Measurements from ENCODE around the gene PPP1R11.
A peak's percentile ranks its signal among the peaks of the same experiment; 100 is the strongest.
"Not testable (repeated sequence)": the region's sequence is repeated elsewhere in the genome, so short reads cannot be mapped to it uniquely, and the experiment has no call there.

PPP1R11 gene

DNA sequence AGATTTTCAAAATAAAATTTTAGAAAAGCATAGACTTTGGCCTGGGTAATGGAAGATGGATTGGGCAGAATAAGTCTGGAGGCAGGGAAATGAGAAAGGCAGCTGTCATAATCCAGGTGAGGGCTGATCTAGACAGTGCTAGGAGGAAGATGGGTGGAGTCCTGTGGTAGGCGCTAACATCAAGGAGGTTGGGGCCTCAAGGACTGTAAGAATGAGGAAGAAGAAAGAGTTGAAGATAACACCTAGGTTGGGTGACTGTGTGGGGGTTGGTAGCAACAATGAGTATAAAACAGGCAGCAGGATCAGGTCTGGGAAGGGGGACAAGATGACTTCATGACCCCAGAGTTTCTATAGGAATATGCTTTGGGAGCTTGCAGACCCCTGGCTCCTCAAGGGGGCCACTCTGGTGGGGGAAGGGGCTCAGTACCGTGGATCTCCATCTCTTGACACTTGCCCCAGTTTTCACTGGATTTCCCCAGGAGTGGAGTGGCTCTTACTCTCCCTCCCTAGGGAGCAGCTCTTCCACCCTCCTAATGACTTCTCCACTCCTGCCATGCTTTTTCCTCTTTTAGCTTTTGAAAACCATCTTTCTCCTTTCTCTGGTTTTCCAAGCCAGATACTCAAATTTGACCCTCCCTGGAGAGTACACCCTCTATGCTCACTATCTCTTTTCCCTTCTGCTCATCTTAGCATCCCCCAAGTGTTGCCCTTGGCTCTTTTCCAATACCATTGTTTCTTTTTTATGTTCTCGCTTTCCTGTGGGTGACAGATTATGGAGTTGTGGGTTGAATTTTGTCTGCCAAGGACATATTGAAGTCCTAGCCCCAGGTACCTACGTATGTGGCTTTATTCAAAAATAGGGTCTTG, 31.1 kb downstream of the PPP1R11 start:
- DNase-seq (ENCODE audit: low read depth, low spot score), result no peak

DNA sequence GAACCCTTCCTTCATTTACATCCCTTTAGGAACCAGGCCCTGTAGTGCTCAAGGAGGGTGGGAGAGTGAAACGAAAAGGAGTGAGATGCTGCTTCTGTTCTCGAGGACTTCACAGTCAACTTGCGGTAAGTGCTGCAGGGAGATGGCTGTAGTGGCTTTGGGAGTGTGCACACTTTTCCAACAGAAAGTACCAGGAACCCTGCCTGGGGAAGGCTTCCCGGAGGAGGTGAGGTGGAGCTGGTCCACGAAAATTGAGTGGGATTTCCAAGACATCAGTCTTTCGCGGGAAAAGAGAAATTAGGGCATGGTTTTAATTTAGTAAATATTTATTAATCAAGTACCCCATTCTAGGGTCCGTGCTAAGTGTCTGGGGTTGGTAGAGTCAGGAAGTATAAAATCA, 33.2 kb downstream of the PPP1R11 start:
- DNase-seq (ENCODE audit: low read depth, low spot score), result no peak

DNA sequence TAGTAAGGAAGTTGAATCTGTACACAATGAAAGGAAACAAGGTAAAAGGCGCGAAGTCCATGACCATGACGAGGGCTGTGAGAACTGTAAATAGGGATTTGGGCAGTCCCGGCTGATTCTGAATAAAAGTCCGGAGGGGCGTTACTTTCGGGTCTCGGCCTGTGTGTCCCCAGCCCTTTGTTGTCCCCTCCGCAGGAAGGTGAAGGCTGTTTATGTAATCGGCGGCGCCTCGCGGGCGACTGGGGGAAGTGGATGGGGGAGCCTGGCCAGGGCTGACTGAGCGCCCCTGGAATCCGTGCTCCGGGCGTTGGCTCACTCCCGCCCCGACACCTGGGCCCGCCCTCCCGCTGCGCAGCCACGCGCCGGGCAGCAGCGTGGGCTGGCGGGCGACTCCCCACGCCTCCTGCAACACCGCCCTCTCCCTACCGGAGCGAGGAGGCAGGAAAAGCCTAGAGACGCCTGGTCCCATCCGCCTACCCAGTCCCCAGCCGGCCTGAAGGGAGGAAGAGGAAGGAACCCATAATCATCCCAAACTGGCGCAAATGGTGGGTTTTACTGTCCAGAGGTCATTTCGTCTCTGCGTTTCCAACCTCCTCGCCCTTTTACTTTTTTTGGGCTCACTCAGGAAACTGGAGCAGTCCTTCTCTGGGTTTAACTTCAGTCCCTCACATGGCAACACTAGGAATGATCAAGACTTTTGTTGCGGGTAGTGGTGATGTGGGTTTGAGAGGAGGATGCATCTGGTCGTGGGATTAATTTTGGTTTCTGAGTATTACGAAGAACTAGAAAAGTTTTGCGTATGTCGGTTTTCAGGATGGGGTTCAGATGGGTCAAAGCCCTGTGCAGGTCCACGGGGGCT, 33.8 kb downstream of the PPP1R11 start:
- no peak for DNase-seq (ENCODE audit: low read depth, low spot score)

DNA sequence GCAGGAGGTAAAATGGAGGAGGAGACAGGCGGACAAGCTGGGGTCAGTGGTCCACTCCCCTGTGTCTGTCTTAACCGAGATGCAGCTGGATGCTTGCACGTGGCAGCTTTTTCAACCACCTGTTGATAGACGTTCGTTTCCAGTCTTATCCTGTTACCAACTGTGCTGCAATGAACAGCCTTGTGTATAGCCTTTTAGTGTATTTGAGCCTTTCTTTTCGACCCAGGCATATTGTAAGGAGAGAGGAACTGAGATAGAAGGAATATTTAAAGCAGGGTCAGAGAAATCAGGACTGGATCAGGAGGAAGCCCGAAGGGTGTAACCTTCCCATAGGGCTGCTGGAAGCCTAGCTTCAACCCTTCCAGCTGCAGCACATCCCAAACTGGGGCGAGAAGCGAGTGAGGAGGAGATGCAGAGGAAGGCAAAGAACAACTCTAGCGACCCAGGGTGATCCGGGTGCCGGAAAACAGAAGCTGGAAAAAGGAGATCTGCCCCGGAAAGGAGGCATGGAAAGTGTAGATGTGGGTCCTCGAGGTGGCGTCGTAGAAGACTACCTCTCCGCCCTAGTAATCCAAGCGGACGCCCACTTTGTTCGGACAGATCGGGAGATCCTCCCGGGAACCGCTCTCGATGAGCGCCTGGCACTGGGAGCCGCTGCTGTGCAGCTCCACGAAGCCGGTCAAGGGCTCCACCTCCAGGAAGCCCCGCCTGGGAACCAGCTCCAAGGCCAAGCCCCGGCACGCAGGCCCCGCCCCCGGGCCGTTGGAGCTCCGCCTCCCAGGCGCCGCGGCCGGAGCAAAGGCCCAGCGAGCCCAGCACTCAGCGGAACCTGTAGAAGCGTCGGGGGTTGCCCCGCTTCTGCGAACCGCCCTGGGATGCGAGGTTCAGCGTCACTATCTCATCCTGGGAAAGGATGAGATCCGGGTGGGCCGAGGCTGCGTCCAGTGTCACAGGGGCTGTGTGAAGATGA, 34.7 kb downstream of the PPP1R11 start:
- DNase-seq (ENCODE audit: low read depth, low spot score), result peak; percentile 26

DNA sequence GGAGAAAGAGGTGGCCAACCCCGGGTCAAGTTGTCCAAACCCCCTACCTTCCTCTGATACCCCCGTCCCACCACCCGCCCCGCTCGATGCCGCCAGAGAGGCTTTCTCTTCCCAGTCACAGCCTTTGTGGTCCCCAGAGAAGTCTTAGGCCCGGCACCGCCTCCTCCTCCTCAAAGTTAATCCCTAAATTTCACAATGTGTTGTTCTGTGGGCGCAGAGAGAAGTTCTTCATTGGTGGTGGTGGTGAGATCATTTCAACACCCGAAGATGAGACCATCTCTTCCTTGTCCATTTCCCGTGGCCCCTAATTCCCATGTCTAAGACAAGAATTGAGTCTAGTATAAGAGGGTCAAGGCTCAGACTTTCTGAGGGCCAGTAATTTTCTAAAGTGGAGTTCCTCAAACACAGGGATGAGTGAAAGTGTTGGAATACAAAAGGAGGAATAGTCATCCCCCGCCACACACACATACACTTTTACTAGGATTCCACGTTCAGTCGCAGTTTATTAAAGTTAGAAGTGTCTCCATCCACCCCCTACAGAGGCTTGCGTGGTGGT, 35.5 kb downstream of the PPP1R11 start:
- DNase-seq (ENCODE audit: low read depth, low spot score), result no peak

DNA sequence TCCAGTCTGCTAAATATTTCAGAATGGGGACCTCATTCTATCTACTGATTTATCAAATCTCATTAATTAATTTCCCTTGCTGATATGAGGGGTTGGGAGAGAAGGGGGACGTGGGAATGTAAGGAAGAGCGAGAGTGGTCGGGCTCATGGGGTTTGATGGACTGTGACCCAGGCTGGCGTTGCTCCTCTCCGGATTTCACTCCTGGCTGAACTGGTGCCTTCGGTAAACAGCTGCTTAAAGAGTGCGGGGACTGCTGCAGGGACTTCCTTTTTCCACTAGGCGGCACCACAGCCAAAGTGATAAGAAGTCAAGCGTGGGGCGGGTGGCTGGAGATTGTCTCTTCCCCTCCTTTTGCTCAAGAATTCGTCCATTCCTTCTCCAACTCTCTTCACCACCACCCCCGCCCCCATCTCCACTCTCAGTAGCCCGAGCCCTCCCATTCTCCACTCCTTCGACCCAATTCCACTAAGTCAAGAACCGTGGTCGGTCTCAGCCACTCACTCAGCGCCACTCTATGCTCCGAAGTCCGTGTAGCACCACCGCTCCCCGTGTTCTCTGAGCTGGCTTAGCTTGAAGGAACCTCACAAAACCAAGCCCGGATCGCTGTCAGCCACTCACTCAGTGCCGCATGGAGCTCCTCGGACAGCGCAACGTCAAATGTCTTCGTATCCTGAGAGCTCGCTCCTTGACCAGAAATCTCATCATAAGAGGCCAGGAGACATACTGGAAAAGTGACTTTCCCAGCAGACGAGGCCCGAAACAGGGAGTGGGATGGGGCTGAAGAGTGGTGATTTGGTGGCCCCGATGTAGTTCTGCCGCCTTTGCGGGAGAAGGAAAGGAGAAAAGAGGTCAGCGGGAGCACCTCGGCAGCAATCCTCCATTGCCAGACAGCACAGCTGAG, 36.2 kb downstream of the PPP1R11 start:
- peak; percentile 67 for DNase-seq (ENCODE audit: low read depth, low spot score)

DNA sequence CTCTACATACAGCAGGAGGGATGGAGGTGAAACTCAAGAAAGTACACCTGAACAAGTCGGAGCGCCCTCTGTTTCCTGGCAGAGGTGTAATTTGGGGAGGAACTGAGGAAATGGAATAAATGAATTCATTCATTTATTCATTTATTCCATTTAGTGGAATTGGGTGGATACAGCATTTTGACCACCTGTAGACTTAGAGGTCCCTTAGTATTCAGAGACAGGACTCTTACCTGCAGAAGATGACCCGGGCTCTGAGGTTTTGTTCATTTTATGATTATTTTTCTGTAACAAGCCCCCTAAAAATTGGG, 36.8 kb downstream of the PPP1R11 start:
- no peak for DNase-seq (ENCODE audit: low read depth, low spot score)

DNA sequence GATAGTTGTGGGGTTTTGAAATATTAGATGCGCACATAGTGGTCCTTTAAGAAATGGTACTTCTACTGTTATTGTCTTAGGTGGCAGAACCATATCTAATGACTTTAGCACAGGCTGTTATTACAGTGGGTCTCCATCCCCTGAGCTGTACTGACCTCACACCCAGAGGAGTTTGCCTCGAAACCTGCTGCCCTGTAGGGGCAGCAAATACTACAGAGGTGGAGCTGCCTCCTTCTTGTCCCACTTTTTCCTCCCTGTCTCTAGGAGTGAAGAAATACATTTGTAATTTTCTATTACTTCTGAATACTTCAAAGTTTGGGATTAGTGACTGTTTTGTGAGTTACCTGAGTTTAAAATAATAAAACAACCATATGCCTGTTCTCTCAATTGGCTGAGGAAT, 37.7 kb downstream of the PPP1R11 start:
- DNase-seq (ENCODE audit: low read depth, low spot score), result no peak

DNA sequence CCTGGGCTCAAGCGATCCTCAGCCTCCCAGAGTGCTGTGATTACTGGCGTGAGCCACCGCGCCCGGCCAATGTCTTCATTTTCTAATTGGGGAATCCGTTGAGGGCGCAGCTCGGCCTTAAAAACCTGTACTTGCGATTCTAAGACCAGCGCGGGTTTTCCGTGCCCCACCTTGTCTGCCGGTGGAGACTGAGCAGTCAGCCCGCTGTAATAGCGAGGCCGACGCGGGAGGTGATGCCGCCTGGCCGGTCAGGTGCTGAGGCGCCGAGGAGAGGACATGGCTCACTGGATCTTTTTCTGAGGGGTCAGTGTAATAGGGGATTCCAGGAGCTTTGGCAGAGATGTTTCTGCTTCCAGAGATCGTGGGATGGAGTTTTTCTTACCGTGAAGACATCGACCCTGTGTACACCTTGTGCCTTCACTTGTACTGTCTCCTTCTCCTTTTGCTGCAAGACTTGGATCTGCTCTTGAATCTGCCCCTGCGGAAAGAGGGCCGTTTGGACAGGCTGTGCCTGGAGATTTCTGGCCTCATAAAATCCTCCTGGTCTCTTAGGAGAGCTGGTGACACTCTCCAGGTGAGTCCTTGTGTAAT, 44.4 kb downstream of the PPP1R11 start:
- no peak for DNase-seq (ENCODE audit: low read depth, low spot score)

DNA sequence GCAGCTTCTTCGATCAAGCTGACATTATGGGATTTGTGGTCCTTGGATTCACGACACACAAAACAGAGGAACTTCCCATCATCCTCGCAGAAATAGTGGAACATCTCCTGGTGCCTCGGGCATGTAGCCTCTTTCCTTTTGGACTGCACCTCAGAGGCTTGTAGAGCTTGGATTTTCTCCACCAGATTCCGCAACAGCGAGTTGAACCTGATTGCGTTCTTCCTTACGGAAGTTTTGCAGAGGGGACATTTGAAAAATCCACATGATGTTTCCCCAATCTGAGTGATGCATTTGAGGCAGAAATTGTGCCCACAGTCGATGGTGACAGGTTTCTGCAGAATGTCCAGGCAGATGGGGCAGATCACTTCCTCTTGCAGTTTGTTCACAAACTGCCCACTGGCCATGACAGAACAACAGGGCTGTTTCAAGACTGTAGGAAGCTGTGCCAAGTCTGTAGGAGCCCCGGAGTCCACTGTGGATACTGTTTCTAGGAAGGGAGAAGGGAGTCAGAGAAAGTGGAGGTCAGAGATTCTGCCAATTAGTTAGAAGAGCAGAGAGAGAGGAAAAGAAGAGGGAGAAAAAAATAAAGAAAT, 45.5 kb downstream of the PPP1R11 start:
- DNase-seq (ENCODE audit: low read depth, low spot score), result no peak

DNA sequence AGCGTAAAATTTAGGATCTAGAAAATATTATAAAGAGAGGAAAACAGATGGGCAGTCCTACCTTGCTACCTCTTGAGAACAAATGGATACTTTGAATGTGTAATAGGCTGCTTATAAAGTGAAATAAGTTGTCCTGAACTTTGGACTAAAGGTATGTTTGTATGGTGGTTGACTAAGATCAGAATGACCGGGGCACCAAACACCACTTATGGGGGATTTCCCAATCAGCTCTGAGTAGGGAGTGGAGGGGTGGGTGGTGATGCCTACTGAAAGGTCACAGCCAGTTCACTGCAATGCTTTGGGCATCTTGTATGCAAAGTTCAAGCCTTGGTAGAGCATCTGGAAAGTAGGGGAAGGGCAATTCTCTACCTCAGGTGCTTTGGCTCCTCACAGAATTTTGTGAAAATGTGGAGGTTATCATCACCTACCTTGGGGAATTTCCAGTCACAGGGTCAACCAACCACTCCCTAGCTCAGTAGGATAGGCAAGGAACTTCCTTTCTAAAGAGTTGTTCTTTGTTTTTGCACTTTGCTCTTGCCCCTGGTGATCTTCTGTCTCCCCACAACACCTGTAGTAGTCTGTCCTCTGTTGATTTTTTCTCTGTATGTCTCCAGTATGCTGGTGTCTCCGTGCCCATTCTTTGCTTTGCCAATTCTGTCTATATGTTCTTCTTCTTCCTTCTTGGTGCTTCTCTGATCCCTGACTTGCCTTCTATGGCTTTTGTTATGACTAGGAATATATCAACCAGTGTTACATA, 46.2 kb downstream of the PPP1R11 start, which contains the start of gene TRIM31:
TSS of gene TRIM31 (minus strand) at position 88 of the 757 bp plus-strand sequence. CDS start 285 bp downstream, outside the sequence.
- DNase-seq (ENCODE audit: low read depth, low spot score), result no peak

DNA sequence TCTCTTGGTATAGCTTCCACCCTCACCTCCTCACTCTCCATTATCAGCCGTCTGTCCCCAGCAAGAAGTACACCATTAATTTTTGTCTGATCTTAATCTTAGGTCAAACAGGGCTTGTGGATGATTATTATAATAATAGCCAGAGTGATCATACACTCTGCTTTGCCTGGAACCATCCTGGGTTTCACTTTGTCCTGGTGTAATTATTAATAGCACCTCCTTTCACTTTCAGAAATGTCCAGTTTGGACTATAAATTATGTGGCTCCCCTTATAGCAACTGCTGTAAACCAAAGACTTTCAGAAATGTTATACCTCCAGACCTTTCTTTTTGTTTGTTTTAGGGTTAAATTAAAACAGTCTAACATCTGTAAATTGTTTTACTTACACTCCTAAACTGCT, 46.8 kb downstream of the PPP1R11 start:
- DNase-seq (ENCODE audit: low read depth, low spot score), result no peak

DNA sequence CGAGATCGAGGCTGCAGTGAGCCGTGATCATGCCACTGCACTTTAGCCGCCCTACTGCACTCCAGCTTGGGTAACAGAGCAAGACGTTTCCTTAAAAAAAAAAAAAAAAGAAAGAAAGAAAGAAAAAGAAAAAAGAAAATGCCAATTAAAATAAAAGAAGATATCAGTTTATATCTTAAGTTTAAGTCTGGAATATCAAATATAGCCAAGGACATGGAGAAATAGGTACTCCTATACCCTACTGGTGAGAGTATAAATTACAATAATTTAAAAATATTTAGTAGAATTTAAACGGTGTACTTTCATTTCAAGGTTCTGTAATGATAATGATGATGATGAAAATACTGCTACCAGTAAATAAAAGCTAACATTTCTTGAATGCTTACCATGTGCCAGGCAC, 49.7 kb downstream of the PPP1R11 start:
- DNase-seq (ENCODE audit: low read depth, low spot score), result no peak

DNA sequence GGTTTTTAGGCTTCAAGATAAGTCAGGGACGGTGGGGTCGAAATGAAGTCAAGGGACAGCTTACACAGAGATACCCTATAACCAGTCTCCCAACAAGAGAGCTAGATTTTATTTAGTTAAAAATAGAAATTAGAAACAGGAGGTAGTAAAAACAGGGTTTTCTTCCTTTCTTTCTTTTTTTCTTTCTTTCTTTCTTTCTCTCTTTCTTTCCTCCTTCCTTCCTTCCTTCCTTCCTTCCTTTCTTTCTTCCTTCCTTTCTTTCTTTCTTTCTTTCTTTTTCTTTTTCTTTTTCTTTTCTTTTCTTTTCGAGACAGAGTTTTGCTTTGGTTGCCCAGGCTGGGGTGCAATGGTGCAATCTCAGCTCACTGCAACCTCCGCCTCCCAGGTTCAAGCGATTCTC, 51.7 kb downstream of the PPP1R11 start:
- DNase-seq (ENCODE audit: low read depth, low spot score), result not testable (repeated sequence)

Measured in activated naive CD8-positive, alpha-beta T cell treated with anti-CD3 and anti-CD28 coated beads, Interleukin-2, amount 50 U/mL, for 16 hours (primary cell).